H9 (cell line): ENCODE results near the gene YWHAQ. TPM values are rescaled to one million over a fixed set of nuclear protein-coding genes. Genes with fewer than 3 reads are reported as not detected.

Source experiments
- DNase-seq: peaks from one replicate; pipeline ENCODE4 v3.0.0-alpha.2; 2017
- H2AFZ ChIP-seq: one replicate; pipeline ENCODE4 v1.6.1; 2013; ENCODE audit warnings: mild to moderate bottlenecking, low read length, control low read depth, moderate library complexity
- H2AK5ac ChIP-seq: 2 replicates; pipeline ENCODE4 v1.6.1; 2013; ENCODE audit warnings: low read length, control low read depth, mixed read lengths; ENCODE audit not compliant: insufficient read length
- H2BK120ac ChIP-seq: one replicate; pipeline ENCODE4 v1.6.1; 2013; ENCODE audit warnings: low read depth, mild to moderate bottlenecking, low read length, control low read depth, inconsistent platforms; ENCODE audit not compliant: poor library complexity, severe bottlenecking
- H2BK12ac ChIP-seq: 2 replicates; pipeline ENCODE4 v1.6.1; 2013; ENCODE audit warnings: low read length, control low read depth, mixed read lengths, low read depth; ENCODE audit not compliant: insufficient read length
- H2BK15ac ChIP-seq: 2 replicates; pipeline ENCODE4 v1.6.1; 2013; ENCODE audit warnings: low read depth, low read length, control low read depth
- H2BK20ac ChIP-seq: one replicate; pipeline ENCODE4 v1.6.1; 2013; ENCODE audit warnings: low read depth, mild to moderate bottlenecking, low read length, control low read depth, inconsistent platforms; ENCODE audit not compliant: poor library complexity, severe bottlenecking
- H2BK5ac ChIP-seq: 2 replicates; pipeline ENCODE4 v1.6.1; 2013; ENCODE audit warnings: low read length, control low read depth, mixed read lengths; ENCODE audit not compliant: insufficient read length
- H3K14ac ChIP-seq: 2 replicates; pipeline ENCODE4 v1.6.1; 2013; ENCODE audit warnings: low read length, control low read depth; ENCODE audit not compliant: insufficient read depth
- H3K18ac ChIP-seq: 2 replicates; pipeline ENCODE4 v1.6.1; 2013; ENCODE audit warnings: low read depth, mild to moderate bottlenecking, mixed read lengths, low read length, control low read depth; ENCODE audit not compliant: insufficient read length
- H3K23ac ChIP-seq: 2 replicates; pipeline ENCODE4 v1.6.1; 2013; ENCODE audit warnings: low read length, control low read depth, mixed read lengths, low read depth; ENCODE audit not compliant: insufficient read length
- H3K23me2 ChIP-seq: 2 replicates; pipeline ENCODE4 v1.6.1; 2013; ENCODE audit warnings: low read depth, mild to moderate bottlenecking, mixed read lengths, low read length, control low read depth; ENCODE audit not compliant: insufficient read length, poor library complexity, severe bottlenecking
- H3K27ac ChIP-seq: 2 replicates; pipeline ENCODE4 v1.5.1; 2013; ENCODE audit warnings: low read length, control low read depth, mixed read lengths, low read depth; ENCODE audit not compliant: insufficient read length
- H3K27me3 ChIP-seq: 2 replicates; pipeline ENCODE4 v1.6.1; 2013; ENCODE audit warnings: low read length, control low read depth, inconsistent platforms; ENCODE audit not compliant: insufficient read depth
- H3K4ac ChIP-seq: 2 replicates; pipeline ENCODE4 v1.6.1; 2013; ENCODE audit warnings: low read depth, mild to moderate bottlenecking, control low read depth, inconsistent platforms, low read length, moderate library complexity
- H3K4me1 ChIP-seq: 2 replicates; pipeline ENCODE4 v1.6.1; 2013; ENCODE audit warnings: low read length, control low read depth, inconsistent platforms; ENCODE audit not compliant: insufficient read depth
- H3K4me2 ChIP-seq: 2 replicates; pipeline ENCODE4 v1.6.1; 2013; ENCODE audit warnings: low read length, control low read depth, mixed read lengths; ENCODE audit not compliant: insufficient read length, insufficient read depth
- H3K56ac ChIP-seq: 2 replicates; pipeline ENCODE4 v1.6.1; 2013; ENCODE audit warnings: low read depth, mild to moderate bottlenecking, mixed read lengths, low read length, control low read depth; ENCODE audit not compliant: insufficient read length
- H3K79me1 ChIP-seq: 2 replicates; pipeline ENCODE4 v1.6.1; 2013; ENCODE audit warnings: low read depth, mild to moderate bottlenecking, moderate library complexity, low read length, control low read depth, inconsistent platforms; ENCODE audit not compliant: insufficient read depth, poor library complexity, severe bottlenecking
- H3K79me2 ChIP-seq: 2 replicates; pipeline ENCODE4 v1.6.1; 2013; ENCODE audit warnings: low read length, control low read depth, inconsistent platforms; ENCODE audit not compliant: insufficient read depth
- H3K9ac ChIP-seq: 2 replicates; pipeline ENCODE4 v1.6.1; 2013; ENCODE audit warnings: low read length, control low read depth, mixed read lengths; ENCODE audit not compliant: insufficient read length; ENCODE audit errors: extremely low read depth
- H3K9me3 ChIP-seq: one replicate; pipeline ENCODE4 v1.6.1; 2013; ENCODE audit warnings: low read depth, low read length, inconsistent platforms; ENCODE audit not compliant: control insufficient read depth
- H3T11ph ChIP-seq: one replicate; pipeline ENCODE4 v1.6.1; 2013; ENCODE audit warnings: mild to moderate bottlenecking, low read length, control low read depth, inconsistent platforms
- H4K20me1 ChIP-seq: one replicate; pipeline ENCODE4 v1.6.1; 2013; ENCODE audit not compliant: control insufficient read depth, insufficient read length, insufficient read depth
- H4K5ac ChIP-seq: 2 replicates; pipeline ENCODE4 v1.6.1; 2013; ENCODE audit warnings: low read depth, mild to moderate bottlenecking, mixed read lengths, low read length, control low read depth; ENCODE audit not compliant: insufficient read length
- H4K8ac ChIP-seq: replicated peaks from 2 replicates; pipeline ENCODE4 v1.6.1; 2013; ENCODE audit warnings: low read length, control low read depth, mixed read lengths, low read depth; ENCODE audit not compliant: insufficient read length
- H4K91ac ChIP-seq: 2 replicates; pipeline ENCODE4 v1.6.1; 2013; ENCODE audit warnings: low read depth, mild to moderate bottlenecking, moderate library complexity, mixed read lengths, low read length, control low read depth; ENCODE audit not compliant: insufficient read length
- H3K27ac Mint-ChIP-seq, 3 experiments: 2 replicates in 2 of 3; 3 replicates in 1 of 3; pipeline ENCODE4 v1.8.0; 2020 to 2021; ENCODE audit warnings: mixed read lengths in 3 of 3, mild to moderate bottlenecking in 1 of 3, moderate library complexity in 1 of 3
- H3K27me3 Mint-ChIP-seq: 2 replicates; pipeline ENCODE4 v1.8.0; 2021; ENCODE audit warnings: low read depth, mild to moderate bottlenecking, moderate library complexity, mixed read lengths
- H3K36me3 Mint-ChIP-seq, 3 experiments: 2 replicates in 2 of 3; 3 replicates in 1 of 3; pipeline ENCODE4 v1.8.0; 2020 to 2021; ENCODE audit warnings: low read depth in 3 of 3, mixed read lengths in 3 of 3; ENCODE audit not compliant: insufficient read depth in 1 of 3
- H3K4me1 Mint-ChIP-seq, 2 experiments: 2 replicates each; pipeline ENCODE4 v1.8.0; 2020; ENCODE audit warnings: mixed read lengths in 2 of 2
- H3K4me3 Mint-ChIP-seq, 2 experiments: 2 replicates in 1 of 2; 3 replicates in 1 of 2; pipeline ENCODE4 v1.8.0; 2020 to 2021; ENCODE audit warnings: mild to moderate bottlenecking in 2 of 2, mixed read lengths in 2 of 2, moderate library complexity in 1 of 2
- H3K9me3 Mint-ChIP-seq, 2 experiments: 2 replicates in 1 of 2; 3 replicates in 1 of 2; pipeline ENCODE4 v1.8.0; 2020; ENCODE audit warnings: mild to moderate bottlenecking in 2 of 2, mixed read lengths in 2 of 2, moderate library complexity in 1 of 2
- WGBS: extraction: QIAGEN DNeasy Blood & Tissue Kit; methylation state at CpG from one replicate; pipeline ENCODE4 v1.1.7; 2013; ENCODE audit warnings: missing lambda C conversion rate, low lambda C conversion rate, mixed read lengths; ENCODE audit not compliant: insufficient read length; ENCODE audit errors: extremely low coverage; 5-methylcytosine and 5-hydroxymethylcytosine counted together
- total RNA-seq: library from RNA; stranded (reverse); gene quantifications from 2 replicates; pipeline ENCODE4 v1.2.1, GENCODE V29; 2021
- TF ChIP-seq, protein P1 (sequence below): fragments of 200-600 bp; sonication (generic); conservative IDR thresholded peaks from 3 replicates; pipeline ENCODE4 v1.8.0; 2021; ENCODE audit warnings: antibody characterized with exemption, mild to moderate bottlenecking

Gene YWHAQ
- total RNA-seq, 1 experiment from 2014 or later = 374 TPM

DNA sequence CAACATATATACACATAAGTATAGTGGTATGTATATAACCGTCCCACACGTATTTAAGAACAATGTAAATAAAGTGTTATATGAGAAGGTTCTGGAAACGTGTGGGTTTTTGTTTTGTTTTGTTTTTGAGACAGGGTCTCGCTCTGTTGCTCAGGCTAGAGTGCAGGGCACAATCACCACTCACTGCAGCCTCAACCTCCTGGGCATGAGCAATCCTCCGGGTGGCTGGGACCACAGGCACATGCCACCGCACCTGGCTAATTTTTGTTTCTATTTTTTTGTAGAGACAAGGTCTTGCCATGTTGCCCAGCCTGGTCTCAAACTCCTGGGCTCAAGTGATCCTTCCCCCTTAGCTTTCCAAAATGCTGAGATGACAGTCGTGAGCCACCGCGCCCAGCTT is 81.4 kb downstream of the YWHAQ start:
- no peak overlapping the region for H3K9ac ChIP-seq
- H2BK20ac ChIP-seq = no peak overlapping the region
- no CpG with 5 or more reads among the region's 9 CpGs for WGBS
- H3K9me3 ChIP-seq = no peaks in the 10 kb centered on the region
- Mint-ChIP-seq H3K27ac (peak overlapping the region in 2 of 3 experiments; percentile 21 to 33; a peak in 1 of 7 replicates), H3K27me3 (no peaks in the 10 kb centered on the region), H3K9me3 (no peaks in the 10 kb centered on the region), H3K4me3 (no peak overlapping the region), H3K4me1 (peaks cover 33 to 38% of the 10 kb centered on the region in 2 experiments), H3K36me3 (no peaks in the 10 kb centered on the region)
- H3K23ac ChIP-seq = no peak overlapping the region
- H3K4me2 ChIP-seq = no peak overlapping the region
- H4K5ac ChIP-seq = no peak overlapping the region
- H3K27me3 ChIP-seq = no peaks in the 10 kb centered on the region
- TF ChIP-seq, protein P1, sequence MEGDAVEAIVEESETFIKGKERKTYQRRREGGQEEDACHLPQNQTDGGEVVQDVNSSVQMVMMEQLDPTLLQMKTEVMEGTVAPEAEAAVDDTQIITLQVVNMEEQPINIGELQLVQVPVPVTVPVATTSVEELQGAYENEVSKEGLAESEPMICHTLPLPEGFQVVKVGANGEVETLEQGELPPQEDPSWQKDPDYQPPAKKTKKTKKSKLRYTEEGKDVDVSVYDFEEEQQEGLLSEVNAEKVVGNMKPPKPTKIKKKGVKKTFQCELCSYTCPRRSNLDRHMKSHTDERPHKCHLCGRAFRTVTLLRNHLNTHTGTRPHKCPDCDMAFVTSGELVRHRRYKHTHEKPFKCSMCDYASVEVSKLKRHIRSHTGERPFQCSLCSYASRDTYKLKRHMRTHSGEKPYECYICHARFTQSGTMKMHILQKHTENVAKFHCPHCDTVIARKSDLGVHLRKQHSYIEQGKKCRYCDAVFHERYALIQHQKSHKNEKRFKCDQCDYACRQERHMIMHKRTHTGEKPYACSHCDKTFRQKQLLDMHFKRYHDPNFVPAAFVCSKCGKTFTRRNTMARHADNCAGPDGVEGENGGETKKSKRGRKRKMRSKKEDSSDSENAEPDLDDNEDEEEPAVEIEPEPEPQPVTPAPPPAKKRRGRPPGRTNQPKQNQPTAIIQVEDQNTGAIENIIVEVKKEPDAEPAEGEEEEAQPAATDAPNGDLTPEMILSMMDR = no peak
- no peak for DNase-seq
- no peak overlapping the region for H2AK5ac ChIP-seq
- H4K8ac ChIP-seq = no peak overlapping the region
- no peak overlapping the region for H3K18ac ChIP-seq
- H3K56ac ChIP-seq = no peak overlapping the region
- no peak overlapping the region for H2BK120ac ChIP-seq
- no peak overlapping the region for H2BK12ac ChIP-seq
- H2BK5ac ChIP-seq = no peak overlapping the region
- H3K79me1 ChIP-seq = peaks cover 12% of the 10 kb centered on the region
- H4K91ac ChIP-seq = no peak overlapping the region
- H3K79me2 ChIP-seq = peaks cover 5% of the 10 kb centered on the region; the same call in 1 of the 2 replicates
- H3K14ac ChIP-seq = no peak overlapping the region
- no peak overlapping the region for H2AFZ ChIP-seq
- no peak overlapping the region for H3K4ac ChIP-seq
- H3K27ac ChIP-seq = no peak overlapping the region
- H3T11ph ChIP-seq = no peak overlapping the region
- no peaks in the 10 kb centered on the region for H4K20me1 ChIP-seq
- H3K23me2 ChIP-seq = no peaks in the 10 kb centered on the region
- no peak overlapping the region for H2BK15ac ChIP-seq
- peaks cover 8% of the 10 kb centered on the region; the same call in 1 of the 2 replicates for H3K4me1 ChIP-seq
